Cortex of kidney (tissue), 1 donor: ENCODE results near the gene GRIK4.
"Not testable (repeated sequence)": the region's sequence is repeated elsewhere in the genome, so short reads cannot be mapped to it uniquely, and the experiment has no call there.

Source experiments
- DNase-seq: peaks from one replicate; lab custom pipeline; 2025; lab: John Stamatoyannopoulos, UW

GRIK4 gene

DNA sequence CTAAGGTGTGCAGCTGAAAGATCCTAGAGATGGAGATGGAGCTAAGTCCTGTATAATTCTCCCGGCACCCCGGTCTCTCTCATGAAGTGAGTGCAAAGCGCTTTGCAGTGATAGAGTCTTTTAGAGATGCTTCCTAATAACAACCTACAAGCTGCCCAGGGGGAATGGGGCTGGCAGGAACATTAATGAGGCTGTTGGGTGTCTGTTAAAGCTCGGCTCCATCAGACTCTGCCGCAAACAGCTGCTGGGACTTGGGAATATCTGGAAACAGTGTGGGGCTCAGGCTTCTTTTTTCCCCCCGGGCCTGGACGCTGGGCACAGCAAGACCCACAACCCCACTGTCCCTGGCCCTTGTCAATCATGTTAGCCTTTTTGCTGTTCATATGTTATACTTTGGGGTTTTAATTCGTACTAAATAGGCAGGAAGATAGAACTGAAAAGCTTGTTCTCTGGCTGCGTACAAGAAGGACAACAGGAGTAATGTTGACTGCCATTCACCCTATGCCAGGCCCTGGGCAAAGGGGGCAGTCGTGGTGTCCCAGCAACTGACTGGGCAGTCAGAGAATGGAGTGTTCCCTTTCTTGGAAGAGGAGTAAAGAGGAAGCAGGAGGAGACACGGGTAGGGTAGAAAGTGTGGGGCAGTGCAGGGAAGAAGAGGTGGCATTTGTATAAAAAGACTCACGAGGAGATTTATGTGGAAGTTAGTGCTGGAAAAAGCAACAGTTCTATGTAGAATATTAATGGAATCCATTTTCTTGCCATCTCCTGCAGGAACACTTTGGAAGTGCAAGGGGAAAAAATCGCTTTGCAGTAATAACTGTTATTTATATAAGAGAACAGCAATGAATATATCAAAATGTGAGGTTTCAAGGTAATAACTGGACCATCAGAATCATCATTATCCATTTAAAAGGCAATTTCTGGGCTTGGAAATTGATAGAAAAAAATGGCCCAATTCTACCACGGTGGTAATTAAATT is 232.8 kb downstream of the GRIK4 start:
- no peak for DNase-seq

DNA sequence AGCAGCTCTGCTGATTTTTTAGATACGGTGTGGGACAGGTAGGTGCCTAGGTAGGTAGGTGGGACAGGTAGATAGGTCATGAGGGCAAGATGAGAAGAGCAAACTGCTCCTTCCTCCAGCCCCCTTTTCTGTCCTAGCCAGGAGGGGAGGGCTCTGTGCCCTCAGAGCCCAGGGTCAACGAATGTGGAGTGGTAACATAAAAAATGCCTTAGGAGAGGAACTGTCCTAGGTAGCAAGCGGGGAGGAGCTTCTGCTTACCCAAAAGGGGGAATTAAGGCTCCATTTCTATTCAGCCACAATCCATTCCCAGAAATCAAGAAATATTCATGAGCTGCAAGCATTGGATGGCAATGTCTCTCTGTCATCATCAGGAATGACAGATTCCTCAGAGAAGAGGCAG is 234.8 kb downstream of the GRIK4 start:
- no peak for DNase-seq

DNA sequence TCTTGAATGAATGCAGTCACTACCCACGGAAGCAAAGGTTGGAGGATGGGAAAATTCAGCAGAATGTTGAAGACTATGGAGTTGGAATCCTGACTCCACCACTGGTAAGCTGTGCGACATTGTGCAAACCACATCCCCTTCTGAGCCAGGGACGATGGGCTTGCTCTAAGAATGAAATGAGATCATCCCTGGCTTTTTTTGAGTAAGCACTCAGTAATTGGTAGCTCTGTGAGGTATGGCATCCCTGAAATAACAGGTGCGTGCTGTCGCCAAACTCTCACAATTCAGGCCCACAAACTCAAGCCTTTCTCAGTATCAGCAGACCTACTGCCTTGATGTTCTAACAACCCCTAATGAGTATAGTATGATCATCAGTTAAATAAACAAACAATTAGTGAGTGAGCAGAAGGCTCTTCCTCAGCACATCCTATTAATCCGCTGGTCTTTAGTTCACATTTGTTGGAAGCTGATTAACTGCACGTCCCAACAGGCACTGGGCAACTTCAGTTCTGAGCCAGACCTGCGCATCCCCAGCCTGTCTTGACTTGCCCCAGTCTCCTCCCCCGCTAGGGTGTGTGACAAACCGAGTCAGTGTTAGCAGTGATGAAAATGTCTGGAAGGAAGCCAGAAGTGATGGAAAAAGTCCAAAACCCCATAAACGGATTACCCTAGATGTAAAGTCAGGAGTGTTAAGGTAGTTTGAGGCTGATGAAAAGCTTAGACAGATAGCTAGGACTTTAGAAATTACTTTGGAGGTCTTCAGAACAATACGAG is 235.5 kb downstream of the GRIK4 start:
- DNase-seq, result no peak

DNA sequence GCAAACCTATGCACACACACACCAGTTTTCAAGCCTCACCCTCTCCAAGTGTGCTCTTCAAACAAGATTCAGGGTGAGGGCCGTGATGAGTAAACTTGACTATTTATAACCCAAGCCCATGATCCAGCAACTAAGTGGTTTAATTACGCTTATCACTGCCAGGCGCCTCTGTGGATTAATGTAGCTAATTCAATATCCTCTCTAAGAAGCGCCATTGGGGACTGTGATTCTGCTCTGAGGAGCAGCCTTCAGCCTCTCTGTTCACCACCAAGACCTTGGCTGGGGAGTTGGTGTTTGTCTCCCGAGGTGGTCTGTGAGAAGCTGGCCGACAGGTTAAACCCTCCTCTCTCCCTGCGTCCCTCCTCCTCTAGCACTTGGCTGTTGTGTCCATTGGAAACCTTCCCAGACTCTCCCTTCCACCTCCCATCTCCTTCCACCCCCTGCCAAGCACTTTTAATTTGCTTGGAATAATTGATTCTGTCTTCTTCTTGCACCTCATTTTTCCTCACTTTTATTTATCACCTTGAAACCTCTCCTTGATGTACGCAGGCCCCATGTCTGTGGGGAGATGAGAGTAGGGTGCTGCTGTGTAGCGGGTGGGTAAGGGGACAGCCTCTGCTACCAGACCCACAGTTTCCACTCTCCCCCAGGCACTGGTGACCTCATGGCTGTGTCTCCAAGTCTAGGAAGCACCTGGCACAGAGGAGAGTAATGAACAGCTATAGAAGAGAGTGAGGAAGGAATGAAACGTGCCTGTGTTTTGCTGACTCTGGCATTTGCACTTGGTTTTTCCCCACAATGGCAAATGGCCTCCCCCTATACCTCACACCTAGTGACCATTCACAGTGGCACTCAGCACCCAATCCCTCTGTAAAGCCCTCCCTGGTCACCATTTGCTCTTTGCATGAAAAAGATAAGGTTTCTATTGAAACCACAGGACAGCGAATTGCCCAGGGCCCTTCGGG is 236.6 kb downstream of the GRIK4 start:
- DNase-seq, result no peak

DNA sequence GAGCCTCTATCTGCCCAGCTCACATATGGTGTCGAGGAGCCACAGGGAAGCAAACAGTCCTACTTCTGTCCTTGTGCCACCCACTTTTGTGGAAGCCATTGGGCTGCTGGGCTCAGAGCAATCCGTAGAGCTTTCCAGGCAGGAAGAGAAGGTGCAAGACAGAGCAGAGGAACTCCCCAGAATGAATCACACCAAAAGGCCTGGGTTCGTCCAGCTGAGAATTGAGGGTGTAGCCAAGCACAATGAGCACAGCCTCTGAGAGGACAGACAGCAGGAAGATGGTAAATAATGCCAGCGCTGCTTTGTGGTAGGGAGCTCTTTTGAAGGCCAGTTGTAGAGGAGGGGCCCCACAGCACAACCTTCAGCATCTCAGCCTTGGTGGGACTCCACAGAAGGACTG is 237.8 kb downstream of the GRIK4 start:
- no peak for DNase-seq

GRCh38 chr11:120750647-120751549 is 239.3 kb downstream of the GRIK4 start:
- no peak for DNase-seq

- DNase-seq, result no peak
Observed at GRCh38 chr11:120751550-120751949, 240.0 kb downstream of the GRIK4 start.

GRCh38 chr11:120752668-120753067 is 241.1 kb downstream of the GRIK4 start:
- DNase-seq, result no peak

DNA sequence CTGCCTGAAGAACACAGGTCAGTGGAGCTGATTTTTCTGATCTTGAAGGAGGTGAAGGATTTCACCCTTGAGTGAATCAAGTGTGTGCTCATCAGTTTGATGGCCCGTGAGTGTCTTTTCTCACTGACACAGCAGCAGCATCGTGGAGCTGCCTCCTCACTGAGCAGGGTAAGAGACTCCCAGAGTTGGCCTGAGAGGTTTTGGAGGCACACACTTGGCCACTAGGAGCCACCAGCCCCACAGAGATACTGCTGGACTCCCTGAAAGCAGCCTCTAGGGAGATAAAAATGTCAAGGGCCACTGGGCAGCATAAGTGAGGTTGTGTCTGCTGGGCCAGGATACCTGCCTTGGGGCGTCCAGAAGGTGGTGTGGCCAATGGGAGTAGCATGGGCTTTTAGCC is 245.4 kb downstream of the GRIK4 start:
- no peak for DNase-seq

- no peak for DNase-seq
Observed at GRCh38 chr11:120759046-120759445, 247.5 kb downstream of the GRIK4 start.

GRCh38 chr11:120765710-120766109 is 254.2 kb downstream of the GRIK4 start:
- DNase-seq, result not testable (repeated sequence)

GRCh38 chr11:120766318-120766717 is 254.8 kb downstream of the GRIK4 start:
- no peak for DNase-seq

DNA sequence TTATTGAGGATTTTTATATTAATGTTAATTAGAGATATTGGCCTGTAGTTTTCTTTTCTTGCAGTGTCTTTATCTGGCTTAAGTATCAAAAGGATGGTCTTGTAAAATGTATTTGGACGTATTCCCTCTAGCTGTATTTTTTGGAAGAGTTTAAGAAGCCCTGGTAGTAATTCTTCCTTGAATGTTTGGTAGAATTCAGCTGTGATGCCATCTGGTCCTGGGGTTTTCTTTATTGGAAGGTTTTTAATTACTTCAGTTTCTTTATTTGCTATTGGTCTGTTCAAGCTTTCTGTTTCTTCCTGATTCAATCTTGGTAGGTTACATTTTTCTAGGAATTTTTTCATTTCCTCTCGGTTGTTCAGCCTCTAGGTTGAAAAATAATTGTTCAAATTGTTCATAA is 257.4 kb downstream of the GRIK4 start:
- no peak for DNase-seq

DNA sequence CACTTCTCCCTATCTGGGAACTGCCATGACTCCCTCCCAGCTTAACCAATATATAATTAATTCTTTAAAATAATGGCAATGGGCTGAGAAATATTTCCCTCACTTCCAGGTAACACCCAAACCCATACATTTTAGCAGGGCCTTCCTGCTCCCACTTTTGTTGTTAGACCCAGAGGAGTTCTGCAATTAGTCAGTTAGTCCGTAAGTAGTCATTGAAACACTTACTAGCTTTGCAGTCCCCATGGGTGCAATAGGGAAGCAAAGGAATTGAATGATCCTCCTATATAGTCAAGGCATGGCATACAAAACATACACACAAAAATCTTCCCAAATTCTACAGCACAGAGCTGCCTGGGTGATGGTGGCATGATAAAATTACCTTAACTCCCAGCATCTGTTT is 258.4 kb downstream of the GRIK4 start:
- no peak for DNase-seq

GRCh38 chr11:120771551-120772060 is 260.1 kb downstream of the GRIK4 start:
- no peak for DNase-seq

DNA sequence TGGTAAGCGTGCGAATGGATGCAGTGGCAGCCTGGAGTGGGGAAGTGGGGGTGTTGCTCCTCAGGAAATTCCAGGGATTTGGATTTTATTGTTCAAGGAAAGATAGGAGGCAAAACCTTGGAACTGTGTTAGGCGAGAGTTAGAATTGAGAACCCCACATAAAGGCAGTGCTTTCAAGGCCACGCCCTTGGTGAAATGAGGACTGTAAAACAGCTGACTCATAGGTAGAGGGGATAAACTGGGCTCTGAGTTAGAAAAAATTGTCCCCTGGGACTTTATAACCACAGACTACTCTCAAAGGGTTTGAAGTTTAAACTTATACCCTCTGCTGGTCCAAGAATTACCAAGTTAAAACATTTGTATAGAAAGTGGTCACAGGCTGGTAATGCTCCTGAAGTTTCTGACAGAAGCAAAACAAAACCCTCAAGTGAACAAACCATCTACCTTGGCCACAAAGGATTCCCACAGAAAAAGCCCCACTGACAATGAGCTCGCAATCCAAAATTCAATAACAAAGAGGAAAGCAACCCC is 262.0 kb downstream of the GRIK4 start:
- DNase-seq, result no peak

- DNase-seq, result no peak
Observed at GRCh38 chr11:120774591-120775386, 263.2 kb downstream of the GRIK4 start.

GRCh38 chr11:120775986-120776951 is 264.7 kb downstream of the GRIK4 start:
- no peak for DNase-seq
